GM12891 (cell line): ENCODE measurements around the gene RPL4.

Experiments
- DNase-seq: peaks from one replicate; pipeline ENCODE4 v3.0.0; 2011; ENCODE audit warnings: low spot score; ENCODE audit not compliant: insufficient read length
- FAIRE-seq: peaks from 2 replicates; lab custom pipeline; 2011; peaks lifted over from hg19 to GRCh38; lab: Jason Lieb, UNC
- PAX5 ChIP-seq: IDR thresholded peaks from 2 replicates; pipeline ENCODE4 v1.6.1; 2011; ENCODE audit warnings: low read length, moderate library complexity, mild to moderate bottlenecking; ENCODE audit not compliant: insufficient read depth, severe bottlenecking
- POLR2A ChIP-seq: IDR thresholded peaks from 2 replicates; pipeline ENCODE4 v1.6.1; 2011; ENCODE audit warnings: low read depth, low read length, control low read depth
- POLR2AphosphoS5 ChIP-seq: IDR thresholded peaks from 2 replicates; pipeline ENCODE4 v1.6.1; 2011; ENCODE audit warnings: low read depth, low read length, control low read depth
- POU2F2 ChIP-seq: IDR thresholded peaks from 2 replicates; pipeline ENCODE4 v1.6.1; 2011; ENCODE audit warnings: low read depth, mild to moderate bottlenecking, control low read depth, low read length, moderate library complexity
- SPI1 ChIP-seq: IDR thresholded peaks from 2 replicates; pipeline ENCODE4 v1.6.1; 2011; ENCODE audit warnings: low read depth, low read length, control low read depth
- TAF1 ChIP-seq: IDR thresholded peaks from 2 replicates; pipeline ENCODE4 v1.6.1; 2011; ENCODE audit warnings: low read depth, low read length, control low read depth

RPL4 gene

GRCh38 chr15:66459818-66460615 lies 44.6 kb downstream of the RPL4 start:
- no peak for TF ChIP-seq SPI1
- TF ChIP-seq PAX5: no peak
- no peak for TF ChIP-seq POLR2AphosphoS5
- TF ChIP-seq POU2F2: no peak
- TF ChIP-seq TAF1: no peak
- TF ChIP-seq POLR2A: no peak
- FAIRE-seq (peak; percentile 47), DNase-seq (no peak)

GRCh38 chr15:66456211-66456610 lies 48.4 kb downstream of the RPL4 start:
- no peak for FAIRE-seq
- no peak for DNase-seq

GRCh38 chr15:66454143-66454542 lies 50.5 kb downstream of the RPL4 start:
- DNase-seq (no peak), FAIRE-seq (no peak)
- no peak for TF ChIP-seq POLR2AphosphoS5
- no peak for TF ChIP-seq TAF1
- no peak for TF ChIP-seq POU2F2
- TF ChIP-seq POLR2A: no peak
- TF ChIP-seq SPI1: no peak
- no peak for TF ChIP-seq PAX5

More at GRCh38 chr15:66456211-66456610, 48.4 kb downstream of the RPL4 start:
- TF ChIP-seq POLR2A (no peak), SPI1 (no peak), POU2F2 (no peak), TAF1 (no peak), POLR2AphosphoS5 (no peak), PAX5 (no peak)

GRCh38 chr15:66452971-66453580 lies 51.6 kb downstream of the RPL4 start:
- DNase-seq (no peak), FAIRE-seq (no peak)
- TF ChIP-seq POLR2AphosphoS5: no peak

- FAIRE-seq: no peak
- no peak for DNase-seq
- TF ChIP-seq POLR2A: no peak
- TF ChIP-seq PAX5: no peak
- TF ChIP-seq POLR2AphosphoS5: no peak
- TF ChIP-seq TAF1: no peak
- no peak for TF ChIP-seq SPI1
- no peak for TF ChIP-seq POU2F2
Observed at GRCh38 chr15:66452420-66452819, 52.2 kb downstream of the RPL4 start.
